ENCODE measurements around the gene CHST11. TPM values are rescaled to one million over a fixed set of nuclear protein-coding genes. Genes with fewer than 3 reads are reported as not detected.

The CHST11 gene
- total RNA-seq, 1 donor from 2014 or later: 3.9 TPM

- no peak for DNase-seq
Observed at GRCh38 chr12:104809706-104810385, 353.1 kb downstream of the CHST11 start.

Small RNA genes lying within 50 kb of the gene (small RNA-seq; reads per million reads assigned to genes)
- not detected for gene MIR3922 (ENCODE audit: low replicate concordance)

Other genes with a start within 250 kb of the CHST11 start
- 42.7 TPM for gene TXNRD1, start 241.2 kb upstream of the CHST11 start, total RNA-seq
- gene EID3, start 153.2 kb upstream of the CHST11 start, total RNA-seq: 8.6 TPM

Data from skin of body (tissue), 3 donors.